DMS53 (cell line): ENCODE measurements around the gene FOXL2.

Source experiments
- DNase-seq: peaks from one replicate; lab custom pipeline; 2025; lab: John Stamatoyannopoulos, UW

The FOXL2 gene

GRCh38 chr3:138946663-138947494 is at the start of gene FOXL2, which contains the start of gene FOXL2NB:
Gene FOXL2 (minus strand): TSS chr3:138947137. CDS start chr3:138946722, 415 bp downstream.
Gene FOXL2NB (plus strand): TSS chr3:138947217. CDS start chr3:138947365, 148 bp downstream.
- peak; percentile 52 for DNase-seq

GRCh38 chr3:138995706-138996105 is 48.8 kb upstream of the FOXL2 start:
- DNase-seq = no peak

GRCh38 chr3:138987181-138987580 is 40.2 kb upstream of the FOXL2 start:
- no peak for DNase-seq

- DNase-seq = no peak
These were observed 39.0 kb upstream of the FOXL2 start for GRCh38 chr3:138985932-138986331.

GRCh38 chr3:138984816-138985215 is 37.9 kb upstream of the FOXL2 start:
- no peak for DNase-seq

- DNase-seq = no peak
These were observed 29.1 kb upstream of the FOXL2 start for GRCh38 chr3:138976047-138976446.

- no peak for DNase-seq
These were observed 28.4 kb upstream of the FOXL2 start for GRCh38 chr3:138975351-138975750.

- DNase-seq = no peak
These were observed 27.5 kb upstream of the FOXL2 start for GRCh38 chr3:138974462-138974861.

GRCh38 chr3:138972941-138973340 is 26.0 kb upstream of the FOXL2 start:
- no peak for DNase-seq

GRCh38 chr3:138971766-138972320 is 24.9 kb upstream of the FOXL2 start:
- no peak for DNase-seq

- DNase-seq = no peak
These were observed 18.0 kb upstream of the FOXL2 start for GRCh38 chr3:138964923-138965322.

- DNase-seq = peak; percentile 51
These were observed 17.3 kb upstream of the FOXL2 start for GRCh38 chr3:138964264-138964663.

GRCh38 chr3:138962854-138963560 is 16.1 kb upstream of the FOXL2 start:
- DNase-seq = no peak

GRCh38 chr3:138960417-138960852 is 13.5 kb upstream of the FOXL2 start:
- no peak for DNase-seq

GRCh38 chr3:138950701-138951100 is 3.8 kb upstream of the FOXL2 start:
- DNase-seq = no peak

- DNase-seq = peak; percentile 50
These were observed 3.2 kb upstream of the FOXL2 start for GRCh38 chr3:138950006-138950644.

- DNase-seq = peak; percentile 12
These were observed 2.6 kb upstream of the FOXL2 start for GRCh38 chr3:138949445-138950005.

- DNase-seq = peak; percentile 14
These were observed 2.1 kb upstream of the FOXL2 start for GRCh38 chr3:138949002-138949418.

GRCh38 chr3:138948371-138949001 is 1.5 kb upstream of the FOXL2 start:
- DNase-seq = peak; percentile 3

GRCh38 chr3:138947495-138948121 is 671 bp upstream of the FOXL2 start:
- DNase-seq = peak; percentile 37
